Measurements from ENCODE around the gene DENND1B. TPM values are rescaled to one million over a fixed set of nuclear protein-coding genes. Genes with fewer than 3 reads are reported as not detected.

Gene DENND1B
- total and polyA plus RNA-seq, 2 donors (not counting 1 experiment from before 2014, with no cell fraction given) = 4.3 to 25.4 TPM

DNA sequence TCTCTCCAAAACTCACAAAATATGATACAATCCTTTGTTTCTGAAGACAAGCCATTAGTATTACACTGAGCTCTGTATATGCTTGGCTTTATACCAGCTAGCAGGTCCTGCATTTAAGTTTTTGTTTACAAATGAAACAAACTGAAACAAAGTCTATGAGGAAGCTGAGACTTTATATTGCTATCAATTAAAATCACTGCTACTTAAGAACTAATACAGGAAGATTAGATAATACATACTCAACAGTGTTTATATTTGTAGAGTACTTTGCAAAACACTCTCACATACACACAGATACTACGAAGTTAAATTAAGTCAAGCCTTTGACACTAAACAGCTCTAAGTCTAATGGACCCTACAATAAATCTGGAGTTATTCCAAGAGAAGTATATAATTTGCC, 259.9 kb downstream of the DENND1B start:
- H3K9ac ChIP-seq (ENCODE audit: low read length) = no peak overlapping the region
- POLR2A ChIA-PET = no interaction called here
- H3K79me2 ChIP-seq (ENCODE audit: control insufficient read depth, insufficient read depth, low read length) = no peaks in the 10 kb centered on the region
- H4K20me1 ChIP-seq (ENCODE audit: control insufficient read depth, insufficient read depth, low read length, poor library complexity, severe bottlenecking) = no peaks in the 10 kb centered on the region
- Mint-ChIP-seq H3K27ac (no peak overlapping the region), H3K27me3 (no peaks in the 10 kb centered on the region), H3K4me3 (no peak overlapping the region), H3K4me1 (no peaks in the 10 kb centered on the region), H3K9me3 (ENCODE audit: insufficient read depth) (no peaks in the 10 kb centered on the region)
- intact Hi-C loops (cut with micrococcal nuclease) = no loop called here
- TF ChIP-seq, protein P1, sequence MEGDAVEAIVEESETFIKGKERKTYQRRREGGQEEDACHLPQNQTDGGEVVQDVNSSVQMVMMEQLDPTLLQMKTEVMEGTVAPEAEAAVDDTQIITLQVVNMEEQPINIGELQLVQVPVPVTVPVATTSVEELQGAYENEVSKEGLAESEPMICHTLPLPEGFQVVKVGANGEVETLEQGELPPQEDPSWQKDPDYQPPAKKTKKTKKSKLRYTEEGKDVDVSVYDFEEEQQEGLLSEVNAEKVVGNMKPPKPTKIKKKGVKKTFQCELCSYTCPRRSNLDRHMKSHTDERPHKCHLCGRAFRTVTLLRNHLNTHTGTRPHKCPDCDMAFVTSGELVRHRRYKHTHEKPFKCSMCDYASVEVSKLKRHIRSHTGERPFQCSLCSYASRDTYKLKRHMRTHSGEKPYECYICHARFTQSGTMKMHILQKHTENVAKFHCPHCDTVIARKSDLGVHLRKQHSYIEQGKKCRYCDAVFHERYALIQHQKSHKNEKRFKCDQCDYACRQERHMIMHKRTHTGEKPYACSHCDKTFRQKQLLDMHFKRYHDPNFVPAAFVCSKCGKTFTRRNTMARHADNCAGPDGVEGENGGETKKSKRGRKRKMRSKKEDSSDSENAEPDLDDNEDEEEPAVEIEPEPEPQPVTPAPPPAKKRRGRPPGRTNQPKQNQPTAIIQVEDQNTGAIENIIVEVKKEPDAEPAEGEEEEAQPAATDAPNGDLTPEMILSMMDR (IDR thresholded peaks at IDR 0.05) = no peak
- TF ChIP-seq EZH2 (IDR thresholded peaks at IDR 0.05; ENCODE audit: borderline replicate concordance, insufficient read depth, low read depth, low read length, poor library complexity, severe bottlenecking) = no peak
- DNase-seq (no peak), ATAC-seq (ENCODE audit: low read depth) (no peak)
- 100% methylated on average over 1 of the region's 1 CpG for WGBS (ENCODE audit: insufficient coverage)
- no peaks in the 10 kb centered on the region for H3K4me1 ChIP-seq (ENCODE audit: control insufficient read depth in 2 of 2, insufficient read depth in 2 of 2, low read length in 2 of 2)
- no peak overlapping the region for H2AFZ ChIP-seq (ENCODE audit: insufficient read depth, low read depth, low read length, poor library complexity, severe bottlenecking)
- CTCF ChIA-PET = interaction anchor here (2.6 kb wide), 2 partner anchors 11 to 353 kb away, joined by 7 to 21 read pairs; no protein-coding TSS in a partner anchor
- H3K9me3 ChIP-seq (ENCODE audit: control extremely low read depth in 1 of 3, control insufficient read depth in 2 of 3, insufficient read depth in 1 of 3, low read length in 2 of 3) = no peaks in the 10 kb centered on the region
- no peak overlapping the region for H3K27ac ChIP-seq (ENCODE audit: low read length in 2 of 2)
- H3K36me3 ChIP-seq (replicated peaks in 1 of 2; ENCODE audit: control extremely low read depth in 1 of 2, control insufficient read depth in 1 of 2, extremely low read depth in 1 of 2, insufficient read depth in 2 of 2, low read length in 1 of 2) = peaks cover 0 to 9% of the 10 kb centered on the region in 2 experiments
- no peaks in the 10 kb centered on the region for H3K27me3 ChIP-seq (replicated peaks in 1 of 4; ENCODE audit: control extremely low read depth in 1 of 4, control insufficient read depth in 3 of 4, insufficient read depth in 4 of 4, low read length in 3 of 4)
- H3K4me2 ChIP-seq (replicated peaks; ENCODE audit: low read depth, low read length, poor library complexity, severe bottlenecking) = no peak overlapping the region
- H3K4me3 ChIP-seq (ENCODE audit: control extremely low read depth in 1 of 5, extremely low read depth in 1 of 5, insufficient read depth in 1 of 5, low read depth in 2 of 5, low read length in 4 of 5) = no peak overlapping the region

DNA sequence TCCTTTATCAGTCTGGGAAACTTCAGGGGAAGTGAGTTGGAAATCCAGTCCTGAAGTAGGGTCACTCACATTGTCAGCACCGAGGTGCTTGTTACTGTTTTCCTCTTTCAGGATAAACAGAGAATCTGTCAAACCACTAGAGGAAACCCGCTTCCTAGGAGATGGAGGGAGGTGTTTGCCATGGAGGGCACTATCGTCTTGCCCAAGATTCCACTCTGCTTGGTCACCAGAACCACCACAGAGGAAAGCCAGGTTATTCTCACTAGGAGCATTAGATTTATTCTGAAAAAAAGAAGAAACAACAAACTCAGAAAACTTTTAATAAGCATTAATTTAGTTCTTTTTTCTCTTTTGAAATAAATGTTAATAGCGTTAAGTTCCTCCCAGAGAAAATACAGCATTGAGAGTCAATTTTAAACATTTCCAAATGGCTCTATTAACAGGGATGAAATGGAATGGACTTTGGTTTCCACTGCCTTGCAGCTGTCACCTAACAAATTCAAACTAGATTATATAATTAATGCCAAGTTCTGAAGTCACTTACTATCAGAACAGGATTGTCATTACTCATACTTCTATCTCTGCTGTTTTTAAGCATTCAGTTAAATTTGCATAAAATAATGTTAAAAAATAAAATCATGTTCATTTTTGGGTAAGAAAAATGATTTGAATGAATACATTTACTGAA, 264.4 kb downstream of the DENND1B start:
- peaks cover 0 to 9% of the 10 kb centered on the region in 2 experiments for H3K36me3 ChIP-seq (replicated peaks in 1 of 2; ENCODE audit: control extremely low read depth in 1 of 2, control insufficient read depth in 1 of 2, extremely low read depth in 1 of 2, insufficient read depth in 2 of 2, low read length in 1 of 2)
- TF ChIP-seq, protein P1 (IDR thresholded peaks at IDR 0.05) = no peak
- TF ChIP-seq EZH2 (IDR thresholded peaks at IDR 0.05; ENCODE audit: borderline replicate concordance, insufficient read depth, low read depth, low read length, poor library complexity, severe bottlenecking) = no peak
- no peaks in the 10 kb centered on the region for H3K4me1 Mint-ChIP-seq
- CTCF ChIA-PET = interaction anchor here (0.9 to 1.5 kb wide), 2 partner anchors 16 to 26 kb away, joined by 4 to 6 read pairs; no protein-coding TSS in a partner anchor
- H3K9me3 Mint-ChIP-seq (ENCODE audit: insufficient read depth) = no peaks in the 10 kb centered on the region
- no peak overlapping the region for H3K9ac ChIP-seq (ENCODE audit: low read length)
- no peaks in the 10 kb centered on the region for H4K20me1 ChIP-seq (ENCODE audit: control insufficient read depth, insufficient read depth, low read length, poor library complexity, severe bottlenecking)
- no peaks in the 10 kb centered on the region for H3K4me1 ChIP-seq (ENCODE audit: control insufficient read depth in 2 of 2, insufficient read depth in 2 of 2, low read length in 2 of 2)
- no CpG with 5 or more reads among the region's 4 CpGs for WGBS (ENCODE audit: insufficient coverage)
- H3K27me3 Mint-ChIP-seq = no peaks in the 10 kb centered on the region
- no peak for DNase-seq
- POLR2A ChIA-PET = no interaction called here
- no peak overlapping the region for H3K4me3 ChIP-seq (ENCODE audit: control extremely low read depth in 1 of 5, extremely low read depth in 1 of 5, insufficient read depth in 1 of 5, low read depth in 2 of 5, low read length in 4 of 5)
- no peak overlapping the region for H3K4me3 Mint-ChIP-seq
- H3K27ac Mint-ChIP-seq = no peak overlapping the region
- H3K4me2 ChIP-seq (replicated peaks; ENCODE audit: low read depth, low read length, poor library complexity, severe bottlenecking) = no peak overlapping the region
- no peak for ATAC-seq (ENCODE audit: low read depth)
- no peaks in the 10 kb centered on the region for H3K9me3 ChIP-seq (ENCODE audit: control extremely low read depth in 1 of 3, control insufficient read depth in 2 of 3, insufficient read depth in 1 of 3, low read length in 2 of 3)
- intact Hi-C loops (cut with micrococcal nuclease) = no loop called here
- no peaks in the 10 kb centered on the region for H3K79me2 ChIP-seq (ENCODE audit: control insufficient read depth, insufficient read depth, low read length)
- no peak overlapping the region for H2AFZ ChIP-seq (ENCODE audit: insufficient read depth, low read depth, low read length, poor library complexity, severe bottlenecking)
- H3K27ac ChIP-seq (ENCODE audit: low read length in 2 of 2) = no peak overlapping the region
- H3K27me3 ChIP-seq (replicated peaks in 1 of 4; ENCODE audit: control extremely low read depth in 1 of 4, control insufficient read depth in 3 of 4, insufficient read depth in 4 of 4, low read length in 3 of 4) = no peaks in the 10 kb centered on the region
